HG03196 (cell line): Measurements from ENCODE around the gene GRIK3.

Experiments used
- ATAC-seq: cut with Tn5 transposase; IDR thresholded peaks from one replicate; pipeline ENCODE4 v1.9.1; 2021; ENCODE audit not compliant: unreplicated experiment

GRIK3 gene

GRCh38 chr1:37047542-37047941 is 13.2 kb upstream of the GRIK3 start:
- no peak for ATAC-seq

GRCh38 chr1:37043101-37043500 is 8.8 kb upstream of the GRIK3 start:
- no peak for ATAC-seq

GRCh38 chr1:37042506-37042905 is 8.2 kb upstream of the GRIK3 start:
- ATAC-seq = no peak

GRCh38 chr1:37041483-37041882 is 7.2 kb upstream of the GRIK3 start:
- ATAC-seq = no peak

GRCh38 chr1:37040773-37041172 is 6.5 kb upstream of the GRIK3 start:
- no peak for ATAC-seq

- ATAC-seq = no peak
These were observed 5.9 kb upstream of the GRIK3 start for GRCh38 chr1:37040261-37040660.

- ATAC-seq = no peak
These were observed 4.1 kb upstream of the GRIK3 start for GRCh38 chr1:37038227-37039093.

GRCh38 chr1:37037690-37038089 is 3.4 kb upstream of the GRIK3 start:
- ATAC-seq = no peak

GRCh38 chr1:37036667-37037053 is 2.3 kb upstream of the GRIK3 start:
- no peak for ATAC-seq

- no peak for ATAC-seq
These were observed 1.7 kb upstream of the GRIK3 start for GRCh38 chr1:37035796-37036666.

- no peak for ATAC-seq
These were observed 838 bp upstream of the GRIK3 start for GRCh38 chr1:37035014-37035691.

- no peak for ATAC-seq
These were observed 787 bp downstream of the GRIK3 start for GRCh38 chr1:37033355-37034101.

GRCh38 chr1:37032660-37033354 is 1.5 kb downstream of the GRIK3 start:
- no peak for ATAC-seq

- no peak for ATAC-seq
These were observed 2.4 kb downstream of the GRIK3 start for GRCh38 chr1:37031871-37032270.

GRCh38 chr1:37031429-37031828 is 2.9 kb downstream of the GRIK3 start:
- no peak for ATAC-seq

- no peak for ATAC-seq
These were observed 5.2 kb downstream of the GRIK3 start for GRCh38 chr1:37028981-37029617.

- no peak for ATAC-seq
These were observed 12.8 kb downstream of the GRIK3 start for GRCh38 chr1:37021502-37021901.

- ATAC-seq = no peak
These were observed 13.6 kb downstream of the GRIK3 start for GRCh38 chr1:37020653-37021277.

- no peak for ATAC-seq
These were observed 15.8 kb downstream of the GRIK3 start for GRCh38 chr1:37018510-37018909.
